ENCODE measurements around the gene CALML6.

- TF ChIP-seq EZH2 (IDR thresholded peaks at IDR 0.05) = no peak
- TF ChIP-seq, protein P1, sequence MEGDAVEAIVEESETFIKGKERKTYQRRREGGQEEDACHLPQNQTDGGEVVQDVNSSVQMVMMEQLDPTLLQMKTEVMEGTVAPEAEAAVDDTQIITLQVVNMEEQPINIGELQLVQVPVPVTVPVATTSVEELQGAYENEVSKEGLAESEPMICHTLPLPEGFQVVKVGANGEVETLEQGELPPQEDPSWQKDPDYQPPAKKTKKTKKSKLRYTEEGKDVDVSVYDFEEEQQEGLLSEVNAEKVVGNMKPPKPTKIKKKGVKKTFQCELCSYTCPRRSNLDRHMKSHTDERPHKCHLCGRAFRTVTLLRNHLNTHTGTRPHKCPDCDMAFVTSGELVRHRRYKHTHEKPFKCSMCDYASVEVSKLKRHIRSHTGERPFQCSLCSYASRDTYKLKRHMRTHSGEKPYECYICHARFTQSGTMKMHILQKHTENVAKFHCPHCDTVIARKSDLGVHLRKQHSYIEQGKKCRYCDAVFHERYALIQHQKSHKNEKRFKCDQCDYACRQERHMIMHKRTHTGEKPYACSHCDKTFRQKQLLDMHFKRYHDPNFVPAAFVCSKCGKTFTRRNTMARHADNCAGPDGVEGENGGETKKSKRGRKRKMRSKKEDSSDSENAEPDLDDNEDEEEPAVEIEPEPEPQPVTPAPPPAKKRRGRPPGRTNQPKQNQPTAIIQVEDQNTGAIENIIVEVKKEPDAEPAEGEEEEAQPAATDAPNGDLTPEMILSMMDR (IDR thresholded peaks at IDR 0.05) = no peak
- TF ChIP-seq EZH2phosphoT487 (IDR thresholded peaks at IDR 0.05) = no peak
Measured at GRCh38 chr1:1955621-1956094, 40.6 kb downstream of the CALML6 start.

Measured in neural progenitor cell (in vitro differentiated cells).